PC-3 (cell line): ENCODE data around the gene PADI4.

Source experiments
- CTCF ChIP-seq: fragments of 300-600 bp; sonication (generic); conservative IDR thresholded peaks from 2 replicates; pipeline ENCODE4 v1.5.1; 2017; ENCODE audit warnings: antibody characterized with exemption, low read depth, mild to moderate bottlenecking, low read length
- EZH2 ChIP-seq: fragments of 300-600 bp; sonication (generic); IDR thresholded peaks from one replicate; pipeline ENCODE4 v1.6.1; 2017; ENCODE audit warnings: antibody characterized with exemption, mild to moderate bottlenecking, low read length; ENCODE audit not compliant: unreplicated experiment
- EZH2phosphoT487 ChIP-seq: fragments of 300-600 bp; sonication (generic); IDR thresholded peaks from 2 replicates; pipeline ENCODE4 v1.6.1; 2018; ENCODE audit warnings: mild to moderate bottlenecking, antibody characterized with exemption, low read length, borderline replicate concordance

DNA sequence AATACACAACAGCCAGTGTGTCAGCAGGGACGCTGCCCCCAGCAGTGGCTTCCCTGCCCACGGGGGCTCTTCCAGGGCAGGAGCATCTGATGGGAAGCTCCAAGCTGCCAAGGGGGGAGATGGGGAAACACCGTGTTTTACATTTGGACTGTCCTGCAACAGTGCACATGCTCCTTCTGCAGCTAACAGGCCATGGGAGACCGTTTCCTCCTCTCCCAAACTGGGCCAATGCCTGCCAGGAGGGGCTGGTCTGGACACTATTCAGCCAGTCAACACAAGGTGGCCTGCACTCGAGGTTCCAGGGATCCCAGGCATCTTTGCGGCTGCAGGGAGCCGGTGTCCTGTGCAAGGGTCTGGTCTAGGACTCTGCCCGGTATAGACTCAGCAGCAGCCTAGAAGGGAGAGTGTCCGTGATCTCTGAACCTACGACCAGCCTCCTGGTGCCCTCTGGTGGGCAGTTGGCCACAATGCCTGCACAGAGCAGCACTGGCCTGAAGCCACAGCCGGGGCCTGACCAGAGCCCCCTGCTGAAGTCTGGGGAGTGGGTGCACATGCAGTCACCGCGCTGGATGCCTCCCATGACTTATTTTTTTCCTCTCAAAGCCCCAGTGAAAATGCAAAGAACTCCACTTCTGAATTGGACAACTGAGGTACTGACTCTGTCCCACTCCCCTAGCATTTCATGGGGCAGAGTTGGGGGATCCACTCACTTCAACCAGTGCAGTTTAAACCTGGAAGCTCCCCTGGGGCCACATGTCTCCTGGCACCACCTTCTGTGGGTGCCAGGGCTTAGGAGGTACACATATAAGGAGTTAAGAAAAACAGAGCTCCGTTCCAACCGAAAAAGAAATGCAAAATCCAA lies 98.1 kb downstream of the PADI4 start:
- TF ChIP-seq CTCF = peak; percentile 88
- TF ChIP-seq EZH2phosphoT487 = no peak
- TF ChIP-seq EZH2 = no peak
